ENCODE data around the gene MIEN1. TPM values are rescaled to one million over a fixed set of nuclear protein-coding genes. Genes with fewer than 3 reads are reported as not detected.
"Not testable (repeated sequence)": the region's sequence is repeated elsewhere in the genome, so short reads cannot be mapped to it uniquely, and the experiment has no call there.

MIEN1 gene
- total RNA-seq, 4 donors from 2014 or later = 47.0 to 57.3 (median 52.7) TPM

- Histone ChIP-seq H3K4me3 (no peak overlapping the region), H3K27ac (replicated peaks in 1 of 4) (peak overlapping the region in 1 of 4 donors; percentile 5), H3K4me1 (peaks cover 0 to 5% (median 0%) of the 10 kb centered on the region in 4 donors), H3K36me3 (peaks cover 17 to 94% (median 87%) of the 10 kb centered on the region in 4 donors), H3K27me3 (no peaks in the 10 kb centered on the region), H3K9me3 (no peaks in the 10 kb centered on the region)
- intact Hi-C loops (cut with DNase I) = no loop called here
- 91% methylated on average over 14 of the region's 15 CpGs for WGBS
- TF ChIP-seq POLR2AphosphoS5 (IDR thresholded peaks at IDR 0.05) (no peak), EP300 (IDR thresholded peaks at IDR 0.05) (no peak), POLR2A (IDR thresholded peaks at IDR 0.05; ENCODE audit: low read depth) (no peak)
- TF ChIP-seq, protein P1, sequence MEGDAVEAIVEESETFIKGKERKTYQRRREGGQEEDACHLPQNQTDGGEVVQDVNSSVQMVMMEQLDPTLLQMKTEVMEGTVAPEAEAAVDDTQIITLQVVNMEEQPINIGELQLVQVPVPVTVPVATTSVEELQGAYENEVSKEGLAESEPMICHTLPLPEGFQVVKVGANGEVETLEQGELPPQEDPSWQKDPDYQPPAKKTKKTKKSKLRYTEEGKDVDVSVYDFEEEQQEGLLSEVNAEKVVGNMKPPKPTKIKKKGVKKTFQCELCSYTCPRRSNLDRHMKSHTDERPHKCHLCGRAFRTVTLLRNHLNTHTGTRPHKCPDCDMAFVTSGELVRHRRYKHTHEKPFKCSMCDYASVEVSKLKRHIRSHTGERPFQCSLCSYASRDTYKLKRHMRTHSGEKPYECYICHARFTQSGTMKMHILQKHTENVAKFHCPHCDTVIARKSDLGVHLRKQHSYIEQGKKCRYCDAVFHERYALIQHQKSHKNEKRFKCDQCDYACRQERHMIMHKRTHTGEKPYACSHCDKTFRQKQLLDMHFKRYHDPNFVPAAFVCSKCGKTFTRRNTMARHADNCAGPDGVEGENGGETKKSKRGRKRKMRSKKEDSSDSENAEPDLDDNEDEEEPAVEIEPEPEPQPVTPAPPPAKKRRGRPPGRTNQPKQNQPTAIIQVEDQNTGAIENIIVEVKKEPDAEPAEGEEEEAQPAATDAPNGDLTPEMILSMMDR (IDR thresholded peaks at IDR 0.05) = no peak
- DNase-seq (ENCODE audit: extremely low spot score) = no peak
Measured at GRCh38 chr17:39716073-39716818, 14.1 kb downstream of the MIEN1 start.

DNA sequence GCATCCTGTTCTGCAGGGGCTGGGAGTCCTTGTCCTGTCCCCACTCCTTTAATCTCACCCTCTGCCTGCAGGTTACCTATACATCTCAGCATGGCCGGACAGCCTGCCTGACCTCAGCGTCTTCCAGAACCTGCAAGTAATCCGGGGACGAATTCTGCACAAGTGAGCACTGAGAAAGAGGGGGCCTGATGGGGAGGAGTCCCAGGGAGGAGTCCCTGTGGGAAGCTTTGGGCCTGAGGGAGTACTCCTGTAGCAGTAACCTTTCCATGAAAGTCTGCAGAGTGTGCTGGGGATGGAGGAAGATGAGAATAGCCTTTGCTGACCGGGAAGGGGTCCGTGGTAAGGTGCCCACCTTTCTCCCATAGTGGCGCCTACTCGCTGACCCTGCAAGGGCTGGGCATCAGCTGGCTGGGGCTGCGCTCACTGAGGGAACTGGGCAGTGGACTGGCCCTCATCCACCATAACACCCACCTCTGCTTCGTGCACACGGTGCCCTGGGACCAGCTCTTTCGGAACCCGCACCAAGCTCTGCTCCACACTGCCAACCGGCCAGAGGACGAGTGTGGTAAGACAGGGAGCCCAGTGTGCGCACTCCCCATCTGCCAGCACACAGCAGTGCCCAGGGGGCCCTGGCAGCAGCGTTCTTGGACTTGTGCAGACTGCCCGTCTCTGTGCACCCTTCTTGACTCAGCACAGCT lies 14.8 kb downstream of the MIEN1 start:
- no peaks in the 10 kb centered on the region for H3K9me3 ChIP-seq
- H3K4me1 ChIP-seq = peaks cover 0 to 5% (median 0%) of the 10 kb centered on the region in 4 donors
- WGBS = 96% methylated on average over 11 of the region's 18 CpGs
- H3K27me3 ChIP-seq = no peaks in the 10 kb centered on the region
- TF ChIP-seq POLR2A (IDR thresholded peaks at IDR 0.05; ENCODE audit: low read depth) (no peak), POLR2AphosphoS5 (IDR thresholded peaks at IDR 0.05) (no peak), EP300 (IDR thresholded peaks at IDR 0.05) (no peak)
- TF ChIP-seq, protein P1 (IDR thresholded peaks at IDR 0.05) = no peak
- no peak overlapping the region for H3K27ac ChIP-seq (replicated peaks in 1 of 4)
- H3K36me3 ChIP-seq = peaks cover 17 to 96% (median 92%) of the 10 kb centered on the region in 4 donors
- H3K4me3 ChIP-seq = no peak overlapping the region
- DNase-seq (ENCODE audit: extremely low spot score) = no peak
- intact Hi-C loops (cut with DNase I) = no loop called here

- peaks cover 0 to 5% (median 0%) of the 10 kb centered on the region in 4 donors for H3K4me1 ChIP-seq
- H3K27me3 ChIP-seq = no peaks in the 10 kb centered on the region
- TF ChIP-seq EP300 (IDR thresholded peaks at IDR 0.05) (no peak), POLR2A (IDR thresholded peaks at IDR 0.05; ENCODE audit: low read depth) (no peak), POLR2AphosphoS5 (IDR thresholded peaks at IDR 0.05) (no peak)
- TF ChIP-seq, protein P1 (IDR thresholded peaks at IDR 0.05) = no peak
- no peaks in the 10 kb centered on the region for H3K9me3 ChIP-seq
- no peak overlapping the region for H3K27ac ChIP-seq (replicated peaks in 1 of 4)
- H3K4me3 ChIP-seq = no peak overlapping the region
- H3K36me3 ChIP-seq = peaks cover 28 to 96% (median 92%) of the 10 kb centered on the region in 4 donors
- 94% methylated on average over 4 of the region's 4 CpGs for WGBS
- no peak for DNase-seq (ENCODE audit: extremely low spot score)
- intact Hi-C loops (cut with DNase I) = no loop called here
Measured at GRCh38 chr17:39714234-39714633, 16.1 kb downstream of the MIEN1 start.

DNA sequence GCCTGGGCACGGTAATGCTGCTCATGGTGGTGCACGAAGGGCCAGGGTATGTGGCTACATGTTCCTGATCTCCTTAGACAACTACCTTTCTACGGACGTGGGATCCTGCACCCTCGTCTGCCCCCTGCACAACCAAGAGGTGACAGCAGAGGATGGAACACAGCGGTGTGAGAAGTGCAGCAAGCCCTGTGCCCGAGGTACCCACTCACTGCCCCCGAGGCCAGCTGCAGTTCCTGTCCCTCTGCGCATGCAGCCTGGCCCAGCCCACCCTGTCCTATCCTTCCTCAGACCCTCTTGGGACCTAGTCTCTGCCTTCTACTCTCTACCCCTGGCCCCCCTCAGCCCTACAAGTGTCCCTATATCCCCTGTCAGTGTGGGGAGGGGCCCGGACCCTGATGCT lies 18.5 kb downstream of the MIEN1 start:
- TF ChIP-seq, protein P1 (IDR thresholded peaks at IDR 0.05) = no peak
- TF ChIP-seq POLR2A (IDR thresholded peaks at IDR 0.05; ENCODE audit: low read depth) = no peak
- Histone ChIP-seq H3K9me3 (no peaks in the 10 kb centered on the region), H3K36me3 (peaks cover 48 to 98% (median 94%) of the 10 kb centered on the region in 4 donors), H3K4me3 (no peak overlapping the region), H3K27ac (replicated peaks in 1 of 4) (no peak overlapping the region), H3K27me3 (no peaks in the 10 kb centered on the region), H3K4me1 (peaks cover 0 to 5% (median 0%) of the 10 kb centered on the region in 4 donors)
- intact Hi-C loops (cut with DNase I) = no loop called here
- no peak for DNase-seq (ENCODE audit: extremely low spot score)
- 81% methylated on average over 10 of the region's 10 CpGs for WGBS

DNA sequence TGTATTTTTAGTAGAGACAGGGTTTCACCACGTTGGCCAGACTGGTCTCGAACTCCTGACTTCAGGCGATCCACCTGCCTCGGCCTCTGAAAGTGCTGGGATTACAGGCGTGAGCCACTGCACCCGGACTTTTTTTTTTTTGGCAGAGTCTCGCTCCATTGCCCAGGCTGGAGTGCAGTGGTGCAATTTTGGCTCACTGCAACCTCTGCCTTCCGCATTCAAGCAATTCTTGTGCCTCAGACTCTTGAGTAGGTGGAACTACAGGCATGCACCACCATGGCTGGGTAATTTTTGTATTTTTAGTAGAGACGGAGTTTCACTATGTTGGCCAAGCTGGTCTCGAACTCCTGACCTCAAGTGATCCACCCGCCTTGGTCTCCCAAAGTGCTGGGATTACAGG lies 19.3 kb downstream of the MIEN1 start:
- WGBS = 91% methylated on average over 11 of the region's 11 CpGs
- H3K27ac ChIP-seq (replicated peaks in 1 of 4); H3K4me1 ChIP-seq; H3K4me3 ChIP-seq; H3K9me3 ChIP-seq; DNase-seq (ENCODE audit: extremely low spot score); H3K27me3 ChIP-seq; intact Hi-C loops (cut with DNase I): not testable (repeated sequence)
- peaks cover 44 to 97% (median 90%) of the 10 kb centered on the region in 4 donors for H3K36me3 ChIP-seq

All from esophagus muscularis mucosa (tissue), 4 donors.